RWPE1 (cell line): ENCODE results near the gene NAALADL2.

Experiments used
- CTCF ChIA-PET: fragments of 350-600 bp; sonication (Branson Sonifier 250); formaldehyde crosslinking; extraction: SDS; loops from one replicate; lab custom pipeline; 2021; lab: Yijun Ruan, JAX
- POLR2A ChIA-PET: fragments of 400-600 bp; formaldehyde crosslinking; extraction: SDS; loops from one replicate; lab custom pipeline; 2020; ENCODE audit warnings: antibody characterized with exemption; ENCODE audit not compliant: low non-redundant PET; lab: Yijun Ruan, JAX
- DNase-seq: peaks from one replicate; pipeline ENCODE4 v3.0.0; 2012; ENCODE audit warnings: low spot score
- H3K27ac ChIP-seq: fragments of 450-650 bp; 2 replicates; pipeline ENCODE4 v1.5.1; 2017
- CTCF ChIP-seq: fragments of 450-650 bp; conservative IDR thresholded peaks from 2 replicates; pipeline ENCODE4 v1.5.1; 2017; ENCODE audit warnings: low read depth, mild to moderate bottlenecking

NAALADL2 gene

GRCh38 chr3:175215833-175216232, 356.7 kb downstream of the NAALADL2 start:
- DNase-seq = no peak
- TF ChIP-seq CTCF = no peak

DNA sequence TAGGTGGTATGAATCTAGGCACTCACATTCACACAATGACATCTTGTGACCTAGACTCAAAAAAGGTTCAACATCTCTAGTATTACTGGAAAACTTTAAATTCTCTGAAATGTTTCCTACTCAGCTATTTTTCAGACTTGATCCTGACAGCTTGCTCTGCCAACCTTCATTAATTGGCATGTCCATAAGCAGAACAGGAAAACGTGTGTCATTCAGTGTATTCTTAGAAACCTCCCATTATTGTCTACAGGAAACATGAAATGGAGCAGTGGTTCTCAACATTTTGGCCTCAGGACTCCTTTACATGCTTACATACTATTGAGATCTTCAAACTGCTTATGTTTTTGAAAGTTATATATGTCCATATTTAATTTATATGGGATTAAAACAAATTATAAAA, 363.2 kb downstream of the NAALADL2 start:
- no peak for DNase-seq
- CTCF ChIA-PET = no interaction called here
- no peak for TF ChIP-seq CTCF
- no peak overlapping the region for H3K27ac ChIP-seq
- POLR2A ChIA-PET = no interaction called here

More at GRCh38 chr3:175215833-175216232, 356.7 kb downstream of the NAALADL2 start:
- H3K27ac ChIP-seq = no peak overlapping the region
- ChIA-PET CTCF (no interaction called here), POLR2A (no interaction called here)

DNA sequence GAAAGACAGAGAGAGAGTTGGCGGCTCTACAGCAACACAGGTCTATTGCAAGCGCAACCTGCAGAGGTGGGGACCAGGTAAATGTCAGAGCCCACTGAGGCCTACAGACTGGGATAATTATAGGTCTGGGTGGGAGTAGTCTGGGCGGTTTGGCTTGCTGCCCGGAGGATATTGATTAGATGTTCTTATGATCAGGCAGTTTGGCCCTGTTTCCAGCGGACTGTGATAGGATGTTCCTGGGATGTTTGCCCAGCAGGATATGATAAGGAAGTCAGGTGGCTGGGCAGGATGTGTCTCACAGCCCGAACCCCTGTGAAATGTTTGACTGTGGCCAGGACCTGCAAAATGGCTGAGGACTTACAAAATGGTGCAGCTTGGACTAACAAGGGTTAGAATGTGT, 364.9 kb downstream of the NAALADL2 start:
- CTCF ChIA-PET = interaction anchor here (0.8 kb wide), 1 partner anchor 1651 kb away, joined by 3 read pairs; no protein-coding TSS in a partner anchor

GRCh38 chr3:175226444-175226843, 367.3 kb downstream of the NAALADL2 start:
- H3K27ac ChIP-seq = no peak overlapping the region
- CTCF ChIA-PET = no interaction called here
- no peak for TF ChIP-seq CTCF
- POLR2A ChIA-PET = no interaction called here
- DNase-seq = no peak

More for the DNA sequence above, 364.9 kb downstream of the NAALADL2 start:
- POLR2A ChIA-PET = no interaction called here
- no peak overlapping the region for H3K27ac ChIP-seq
- no peak for DNase-seq
- no peak for TF ChIP-seq CTCF

- ChIA-PET CTCF (no interaction called here), POLR2A (no interaction called here)
- H3K27ac ChIP-seq = no peak overlapping the region
- TF ChIP-seq CTCF = no peak
- DNase-seq = no peak
These were observed 368.0 kb downstream of the NAALADL2 start for GRCh38 chr3:175227126-175227525.

GRCh38 chr3:175233957-175234940, 375.1 kb downstream of the NAALADL2 start:
- no peak for DNase-seq
- no peak for TF ChIP-seq CTCF
- CTCF ChIA-PET = interaction anchor here (0.7 kb wide), 1 partner anchor 40 kb away, joined by 3 read pairs; no protein-coding TSS in a partner anchor
- POLR2A ChIA-PET = no interaction called here
- H3K27ac ChIP-seq = no peak overlapping the region
